SJSA1 (cell line): ENCODE results near the gene IL17RB. TPM values are rescaled to one million over a fixed set of nuclear protein-coding genes. Genes with fewer than 3 reads are reported as not detected.

ENCODE experiments used
- DNase-seq, 2 experiments: peaks; one replicate each; pipeline ENCODE4 v3.0.0-alpha.2; 2015 to 2020; ENCODE audit warnings: low spot score in 2 of 2, low read depth in 1 of 2
- H3K27ac ChIP-seq: fragments of 250-450 bp; sonication (Bioruptor Pico); 2 replicates; pipeline ENCODE4 v1.5.1; 2020; ENCODE audit warnings: mild to moderate bottlenecking, moderate library complexity
- H3K27me3 ChIP-seq: fragments of 250-450 bp; sonication (Bioruptor Pico); replicated peaks from 2 replicates; pipeline ENCODE4 v1.5.1; 2020; ENCODE audit warnings: mild to moderate bottlenecking, moderate library complexity
- H3K36me3 ChIP-seq: fragments of 250-450 bp; sonication (Bioruptor Pico); 2 replicates; pipeline ENCODE4 v1.5.1; 2020; ENCODE audit warnings: mild to moderate bottlenecking
- H3K4me1 ChIP-seq: fragments of 250-450 bp; sonication (Bioruptor Pico); replicated peaks from 2 replicates; pipeline ENCODE4 v1.6.1; 2021; ENCODE audit warnings: mild to moderate bottlenecking
- H3K4me3 ChIP-seq: fragments of 250-450 bp; sonication (Bioruptor Pico); 2 replicates; pipeline ENCODE4 v1.5.1; 2020; ENCODE audit warnings: mild to moderate bottlenecking
- H3K9me3 ChIP-seq: fragments of 250-450 bp; sonication (Bioruptor Pico); replicated peaks from 2 replicates; pipeline ENCODE4 v1.5.1; 2020; ENCODE audit warnings: mild to moderate bottlenecking
- total RNA-seq: library from RNA; depleted of rRNA; stranded (reverse); fragments of >200 nt; shearing (Covaris generic); gene quantifications from 2 replicates; pipeline ENCODE4 v1.2.3, GENCODE V29; 2014

Gene IL17RB
- total RNA-seq, 1 experiment from 2014 or later, result not detected

GRCh38 chr3:53881691-53882593, 35.6 kb downstream of the IL17RB start, which contains the start of gene ACTR8:
Gene ACTR8 (minus strand): TSS chr3:53882152. CDS start chr3:53882101, 51 bp downstream.
- Histone ChIP-seq H3K4me1 (peaks cover 11% of the 10 kb centered on the region), H3K27ac (peak within 1 kb of the TSS; percentile 81), H3K27me3 (no peaks in the 10 kb centered on the region), H3K36me3 (peaks cover 70% of the 10 kb centered on the region), H3K4me3 (peak within 1 kb of the TSS; percentile 96), H3K9me3 (no peaks in the 10 kb centered on the region)
- peak; percentile 84 to 89 for DNase-seq

GRCh38 chr3:53883008-53883407, 36.6 kb downstream of the IL17RB start:
- Histone ChIP-seq H3K4me3 (no peak overlapping the region), H3K27me3 (no peaks in the 10 kb centered on the region), H3K9me3 (no peaks in the 10 kb centered on the region), H3K4me1 (peaks cover 11% of the 10 kb centered on the region), H3K27ac (no peak overlapping the region), H3K36me3 (peaks cover 69% of the 10 kb centered on the region)
- no peak for DNase-seq

DNA sequence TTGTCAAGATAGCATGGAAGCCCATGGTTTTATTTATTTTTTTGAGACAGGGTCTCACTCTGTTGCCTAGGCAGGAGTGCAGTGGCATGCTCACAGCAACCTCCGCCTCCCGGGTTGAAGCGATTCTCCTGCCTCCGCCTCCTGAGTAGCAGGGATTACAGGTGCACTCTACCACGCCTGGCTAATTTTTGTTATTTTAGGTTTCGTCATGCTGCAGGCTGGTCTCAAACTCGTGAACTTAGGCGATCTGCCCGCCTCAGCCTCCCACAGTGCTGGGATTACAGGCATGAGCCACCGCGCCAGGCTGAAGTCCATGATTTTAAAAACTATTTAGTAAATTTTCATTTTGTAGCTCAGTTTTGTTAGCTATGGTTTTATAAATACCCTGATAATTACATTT, 38.3 kb downstream of the IL17RB start:
- Histone ChIP-seq H3K4me1 (peaks cover 11% of the 10 kb centered on the region), H3K27me3 (no peaks in the 10 kb centered on the region)
- no peak for DNase-seq

DNA sequence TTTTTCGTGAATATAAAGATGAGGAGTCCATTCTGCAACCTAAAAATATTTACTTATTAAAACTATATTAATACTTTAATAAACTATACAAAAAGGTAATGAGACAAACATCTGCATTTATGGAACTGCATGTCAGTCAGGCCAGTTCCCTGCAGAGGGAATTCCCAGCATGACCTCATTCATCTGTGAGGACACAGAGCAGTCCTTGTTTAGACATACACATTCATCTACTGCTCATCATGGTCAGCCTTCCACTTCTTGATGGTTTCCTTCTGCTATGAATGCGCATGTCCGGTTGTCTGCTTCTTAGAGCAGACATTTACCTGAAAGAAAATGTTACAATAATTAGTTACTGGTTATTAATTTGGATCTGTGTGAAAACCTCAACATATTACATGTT, 38.9 kb downstream of the IL17RB start:
- Histone ChIP-seq H3K9me3 (no peaks in the 10 kb centered on the region), H3K4me3 (no peak overlapping the region), H3K27ac (no peak overlapping the region), H3K27me3 (no peaks in the 10 kb centered on the region), H3K4me1 (peaks cover 11% of the 10 kb centered on the region), H3K36me3 (peaks cover 51% of the 10 kb centered on the region)
- no peak for DNase-seq

More for the DNA sequence above, 38.3 kb downstream of the IL17RB start:
- no peak overlapping the region for H3K4me3 ChIP-seq
- H3K27ac ChIP-seq, result no peak overlapping the region
- no peaks in the 10 kb centered on the region for H3K9me3 ChIP-seq
- H3K36me3 ChIP-seq, result peaks cover 57% of the 10 kb centered on the region

DNA sequence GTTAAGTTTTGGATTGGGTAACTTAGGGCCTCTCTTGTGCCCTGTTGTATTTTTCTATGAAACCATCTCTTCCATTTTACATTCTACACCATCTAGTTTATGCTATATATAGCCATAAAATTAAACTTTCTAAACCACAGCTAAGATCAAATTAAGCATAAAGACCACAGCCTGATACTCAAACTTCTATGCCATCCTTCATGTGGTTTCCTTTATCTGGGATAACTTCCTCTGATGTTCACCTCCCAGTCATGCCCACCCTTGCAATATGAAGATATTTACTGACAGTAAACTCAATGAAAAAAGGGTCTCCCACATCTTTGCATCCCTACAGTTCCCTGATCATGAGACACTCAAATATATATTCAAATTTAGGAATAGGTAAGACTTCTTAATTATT, 41.1 kb downstream of the IL17RB start:
- no peaks in the 10 kb centered on the region for H3K27me3 ChIP-seq
- H3K36me3 ChIP-seq, result peaks cover 50% of the 10 kb centered on the region
- H3K27ac ChIP-seq, result no peak overlapping the region
- H3K9me3 ChIP-seq, result no peaks in the 10 kb centered on the region
- DNase-seq, result no peak
- peaks cover 11% of the 10 kb centered on the region for H3K4me1 ChIP-seq
- no peak overlapping the region for H3K4me3 ChIP-seq

DNA sequence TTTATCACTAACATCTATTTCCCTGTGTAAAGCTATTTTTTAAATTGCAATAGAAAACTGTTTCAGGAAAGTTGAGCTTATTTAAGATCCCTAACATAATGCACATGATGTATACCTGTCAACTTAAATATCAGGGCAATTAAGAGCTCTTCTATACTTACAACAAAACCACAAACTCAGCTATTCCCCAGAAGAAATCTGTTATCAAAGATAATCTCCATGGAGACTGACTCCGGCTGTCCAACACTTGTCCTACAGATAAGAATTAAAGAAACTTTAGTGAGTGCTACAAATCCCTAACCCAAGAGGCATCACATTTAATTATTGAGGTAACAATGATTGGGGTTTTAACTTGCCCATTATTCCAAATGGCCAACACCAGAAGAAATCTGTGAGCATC, 41.9 kb downstream of the IL17RB start:
- Histone ChIP-seq H3K4me1 (peaks cover 13% of the 10 kb centered on the region), H3K36me3 (peaks cover 47% of the 10 kb centered on the region), H3K27me3 (no peaks in the 10 kb centered on the region), H3K27ac (no peak overlapping the region), H3K4me3 (no peak overlapping the region), H3K9me3 (no peaks in the 10 kb centered on the region)
- no peak for DNase-seq

DNA sequence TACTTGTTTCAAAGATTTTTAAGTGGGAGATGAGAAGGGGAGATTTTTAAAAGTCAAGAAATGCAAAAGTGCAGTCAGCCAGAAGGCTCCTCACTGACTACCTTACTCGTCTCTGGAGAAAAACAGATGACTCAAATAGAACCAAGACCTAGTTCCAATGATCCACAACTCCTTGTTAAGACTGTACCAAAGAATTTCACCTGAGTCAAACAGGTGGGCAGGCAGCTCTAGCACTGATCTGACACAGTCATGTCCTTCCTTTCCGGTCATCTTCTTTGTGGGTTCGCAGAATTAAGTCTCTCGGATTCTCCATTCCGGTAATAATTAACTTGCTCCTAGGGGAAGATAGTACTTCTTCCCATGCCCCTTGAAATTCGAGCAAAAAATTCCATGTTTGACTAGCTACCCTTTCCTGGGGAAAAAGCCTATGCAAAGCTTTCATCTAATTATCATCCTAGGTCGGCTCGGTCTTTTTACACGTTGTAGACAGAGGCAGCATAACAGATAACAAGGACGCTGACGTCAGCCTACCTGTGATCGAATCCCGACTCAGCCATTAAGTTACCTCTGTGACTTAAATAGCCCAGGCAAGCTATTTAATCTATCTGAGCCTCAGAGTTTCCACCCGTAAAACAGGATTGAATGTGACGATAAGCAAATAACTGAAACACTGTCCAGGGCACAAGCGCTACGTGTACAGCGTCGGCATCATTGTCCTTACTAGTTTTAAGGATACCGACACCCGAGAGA, 44.5 kb downstream of the IL17RB start:
- H3K9me3 ChIP-seq, result no peaks in the 10 kb centered on the region
- DNase-seq, result no peak
- peaks cover 13% of the 10 kb centered on the region for H3K4me1 ChIP-seq
- H3K27ac ChIP-seq, result peak overlapping the region; percentile 72
- no peaks in the 10 kb centered on the region for H3K27me3 ChIP-seq
- peak overlapping the region; percentile 86 for H3K4me3 ChIP-seq
- H3K36me3 ChIP-seq, result peaks cover 26% of the 10 kb centered on the region

DNA sequence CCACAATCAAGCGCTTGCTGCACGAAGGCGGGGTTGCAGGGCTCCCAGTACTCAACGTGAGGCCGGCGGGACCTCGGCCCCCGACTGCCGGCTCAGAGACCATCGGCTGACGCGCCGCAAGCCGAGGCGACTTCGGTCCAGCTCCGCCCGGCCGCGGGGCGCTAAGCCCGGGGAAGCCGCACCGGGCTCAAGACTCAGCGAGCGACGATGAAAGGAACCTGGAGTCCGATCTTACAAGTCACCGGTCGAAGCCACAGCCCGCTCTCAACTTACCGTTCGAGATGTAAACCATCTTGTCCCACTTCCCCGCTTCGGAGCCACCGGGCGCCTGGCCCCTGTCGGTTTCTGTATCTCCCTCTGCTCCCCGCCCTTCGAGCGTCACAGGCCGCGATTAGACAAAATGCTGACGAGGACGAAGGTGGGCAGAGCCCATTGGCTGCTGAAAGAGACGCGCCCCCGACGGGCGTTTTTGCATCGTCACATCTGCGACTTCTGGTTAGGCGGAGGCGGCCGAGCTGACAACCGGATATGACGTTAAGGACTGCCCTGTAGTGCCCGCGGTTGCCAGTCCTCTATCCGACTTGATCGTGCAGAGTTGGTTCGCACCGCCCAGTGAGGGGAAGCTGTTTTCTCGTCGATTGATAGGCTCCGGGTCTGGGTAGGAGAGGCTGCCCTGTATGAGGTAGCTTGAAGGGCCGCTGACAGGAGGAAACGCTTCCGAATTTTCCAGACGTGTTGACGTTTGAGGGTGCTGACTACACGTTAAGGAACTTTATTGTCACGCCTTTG, 45.3 kb downstream of the IL17RB start, which contains the start of gene SELENOK:
Gene SELENOK, minus strand, starts transcription at position 363 of the 789 bp plus-strand sequence.
- Histone ChIP-seq H3K9me3 (no peaks in the 10 kb centered on the region), H3K27me3 (no peaks in the 10 kb centered on the region), H3K36me3 (peaks cover 21% of the 10 kb centered on the region), H3K4me1 (peaks cover 13% of the 10 kb centered on the region), H3K27ac (peak within 1 kb of the TSS; percentile 72), H3K4me3 (peak within 1 kb of the TSS; percentile 86)
- DNase-seq, result peak; percentile 92 to 96

DNA sequence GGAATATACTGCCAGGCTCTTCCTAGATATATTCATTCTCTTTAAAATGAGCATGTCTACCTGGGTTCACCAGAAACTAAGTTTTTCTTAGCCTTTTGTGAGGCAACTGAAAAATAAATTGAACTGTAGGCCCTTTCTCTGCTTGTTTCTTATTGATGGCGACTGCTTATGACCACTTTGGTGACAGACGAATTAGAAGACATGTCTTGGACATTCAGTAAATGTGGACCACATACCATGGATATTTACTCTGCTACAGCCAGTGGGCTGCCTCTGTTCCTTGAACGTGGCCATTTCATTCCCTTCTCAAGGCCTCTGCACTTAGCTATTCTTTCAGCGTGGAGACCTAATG, 45.9 kb downstream of the IL17RB start:
- no peaks in the 10 kb centered on the region for H3K9me3 ChIP-seq

DNA sequence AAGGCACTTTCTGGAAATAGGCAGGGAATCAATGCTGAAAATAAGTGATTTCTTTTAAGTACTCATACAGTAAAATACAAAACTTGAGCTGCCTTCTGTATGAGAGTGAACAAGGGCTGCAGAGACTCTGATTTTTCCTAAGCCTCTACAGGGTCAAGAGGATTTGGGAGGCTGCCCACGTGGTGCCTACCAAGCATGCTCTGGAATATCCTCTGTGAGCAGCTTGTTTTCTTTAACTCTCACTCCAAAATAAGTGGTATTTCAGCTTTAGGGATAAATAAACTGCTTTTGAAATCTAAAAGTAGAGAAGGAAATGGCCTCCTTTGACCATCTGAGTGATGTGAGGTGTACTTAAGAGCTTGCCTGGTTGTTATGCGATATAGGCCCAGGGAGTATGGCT, 53.4 kb downstream of the IL17RB start:
- Histone ChIP-seq H3K27me3 (peaks cover 12% of the 10 kb centered on the region), H3K36me3 (no peaks in the 10 kb centered on the region), H3K27ac (no peak overlapping the region), H3K4me1 (no peaks in the 10 kb centered on the region), H3K9me3 (no peaks in the 10 kb centered on the region), H3K4me3 (no peak overlapping the region)
- no peak for DNase-seq

More for the DNA sequence above, 45.9 kb downstream of the IL17RB start:
- peak overlapping the region; percentile 86 for H3K4me3 ChIP-seq
- peaks cover 15% of the 10 kb centered on the region for H3K36me3 ChIP-seq
- H3K27ac ChIP-seq, result peak overlapping the region; percentile 72
- H3K27me3 ChIP-seq, result peaks cover 3% of the 10 kb centered on the region; the same call in 1 of the 2 replicates
- peaks cover 13% of the 10 kb centered on the region for H3K4me1 ChIP-seq
- no peak for DNase-seq

GRCh38 chr3:53900666-53901331, 54.4 kb downstream of the IL17RB start:
- H3K9me3 ChIP-seq, result no peaks in the 10 kb centered on the region
- H3K4me3 ChIP-seq, result no peak overlapping the region
- peaks cover 12% of the 10 kb centered on the region for H3K27me3 ChIP-seq
- H3K4me1 ChIP-seq, result no peaks in the 10 kb centered on the region
- DNase-seq, result no peak
- H3K36me3 ChIP-seq, result no peaks in the 10 kb centered on the region
- no peak overlapping the region for H3K27ac ChIP-seq

DNA sequence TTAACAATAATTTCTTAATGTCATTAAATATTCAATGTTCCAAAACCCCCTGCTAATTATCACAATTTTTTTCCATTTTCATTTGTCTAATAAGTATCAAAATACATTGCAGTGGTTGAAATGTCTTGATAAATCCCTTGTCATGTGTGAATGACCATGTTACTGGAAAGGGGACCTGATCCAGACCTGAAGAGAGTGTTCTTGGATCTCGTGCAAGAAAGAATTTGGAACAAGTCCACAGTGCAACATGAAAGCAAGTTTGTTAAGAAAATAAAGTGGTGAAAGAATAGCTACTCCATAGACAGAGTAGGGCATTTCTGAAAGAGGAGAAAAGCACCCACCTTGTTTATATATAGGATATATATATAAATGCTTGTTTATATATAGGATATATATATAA, 55.7 kb downstream of the IL17RB start:
- Histone ChIP-seq H3K4me1 (no peaks in the 10 kb centered on the region), H3K27me3 (peaks cover 11% of the 10 kb centered on the region), H3K9me3 (no peaks in the 10 kb centered on the region), H3K36me3 (no peaks in the 10 kb centered on the region), H3K27ac (no peak overlapping the region), H3K4me3 (no peak overlapping the region)
- no peak for DNase-seq

- no peak overlapping the region for H3K4me3 ChIP-seq
- H3K27ac ChIP-seq, result no peak overlapping the region
- no peaks in the 10 kb centered on the region for H3K36me3 ChIP-seq
- no peaks in the 10 kb centered on the region for H3K9me3 ChIP-seq
- H3K27me3 ChIP-seq, result peaks cover 8% of the 10 kb centered on the region
- no peak for DNase-seq
- no peaks in the 10 kb centered on the region for H3K4me1 ChIP-seq
Observed at GRCh38 chr3:53902711-53903110, 56.3 kb downstream of the IL17RB start.
